Ovary (tissue), 9 donors: ENCODE data around the gene WFDC1. TPM values are rescaled to one million over a fixed set of nuclear protein-coding genes. Genes with fewer than 3 reads are reported as not detected.

Experiments
- DNase-seq, 5 donors: peaks; one replicate each; pipeline ENCODE4 v3.0.0-alpha.2; 2019 to 2020
- H3K27ac ChIP-seq, 2 donors: fragments of 200-600 bp; one replicate each; pipeline versions ENCODE4 v1.5.1 to v1.8.0; 2019 to 2022
- H3K27me3 ChIP-seq: fragments of 200-600 bp; one replicate; pipeline ENCODE4 v1.8.0; 2022
- H3K36me3 ChIP-seq: fragments of 200-600 bp; sonication (generic); one replicate; pipeline ENCODE4 v1.5.1; 2019
- H3K4me1 ChIP-seq: one replicate; pipeline ENCODE4 v1.8.1; 2013; ENCODE audit warnings: mild to moderate bottlenecking, moderate library complexity; ENCODE audit not compliant: insufficient read depth
- H3K4me3 ChIP-seq: fragments of 200-600 bp; sonication (generic); one replicate; pipeline ENCODE4 v1.5.1; 2017
- H3K9me3 ChIP-seq, 2 donors: fragments of 200-600 bp in 1 of 2; sonication (generic) in 1 of 2; one replicate each; pipeline versions ENCODE4 v1.5.1 to v1.8.1; 2013 to 2019; ENCODE audit warnings: mild to moderate bottlenecking in 1 of 2, moderate library complexity in 1 of 2
- CTCF ChIP-seq, 3 donors: fragments of 450-650 bp in 2 of 3; fragments of 200-600 bp in 1 of 3; IDR thresholded peaks; one replicate each; pipeline versions ENCODE4 v1.5.1 to v1.8.0; 2016 to 2022; ENCODE audit warnings: antibody characterized with exemption in 3 of 3, mild to moderate bottlenecking in 1 of 3
- EP300 ChIP-seq: sonication (generic); formaldehyde crosslinking; IDR thresholded peaks from one replicate; pipeline ENCODE4 v1.6.1; 2017; ENCODE audit warnings: antibody characterized with exemption
- POLR2A ChIP-seq: fragments of 450-650 bp; IDR thresholded peaks from one replicate; pipeline ENCODE4 v1.6.1; 2017; ENCODE audit warnings: antibody characterized with exemption, mild to moderate bottlenecking, moderate library complexity
- WGBS, 3 donors: extraction: QIAGEN DNeasy Blood & Tissue Kit in 1 of 3; methylation state at CpG; one replicate each; pipeline versions ENCODE4 v1.1.5 to v1.1.7; 2013 to 2017; 5-methylcytosine and 5-hydroxymethylcytosine counted together
- intact Hi-C, 4 donors: fragments of 100-400 bp; cut with DNase I; formaldehyde crosslinking; loops; one replicate each; pipeline versions ENCODE4 v1.11.0 to v1.15.1; 2022 to 2023
- polyA plus RNA-seq, 2 donors: library from polyadenylated mRNA; stranded (reverse); fragments of 200-250 nt in 1 of 2; fragments of 350-450 nt in 1 of 2; fragmentation: Illumina TruSeq in 1 of 2; extraction: RNeasy Lipid Tissue Mini Kit (QIAGEN cat#74804) in 1 of 2; gene quantifications; one replicate each; pipeline ENCODE4 v1.2.3, GENCODE V29; 2013 to 2014
- total RNA-seq, 7 donors: library from RNA; depleted of rRNA in 2 of 7; stranded (reverse); fragments of >200 nt in 2 of 7; fragmentation: NEBNext Ultra II Directional in 3 of 7; extraction: Animal tissue kit (Norgen Biotek cat#: 25700) in 3 of 7; gene quantifications; one replicate each; pipeline versions ENCODE4 v1.1.0 to v1.2.4, GENCODE V29; 2016 to 2023
- donor health status: DM: no; HTN: no; CAD: no; lungs with moderate emphysema.
- donor health status: DM: no; HTN: no; CAD: no.
- donor health status: Bipolar disorder and iron deficiency.
- donor health status: DM: yes; HTN: yes; CAD: no.
- donor health status: DM: no; HTN: no; CAD: no.
- donor health status: DM: yes; HTN: yes; CAD: no.

The WFDC1 gene
- total and polyA plus RNA-seq, 9 donors: 0.57 to 10.7 (median 2.1) TPM

GRCh38 chr16:84255050-84255810 is 39.4 kb upstream of the WFDC1 start:
- no peaks in the 10 kb centered on the region for H3K9me3 ChIP-seq
- H3K27ac ChIP-seq: no peak overlapping the region
- intact Hi-C loops: no loop called here
- no peak overlapping the region for H3K4me3 ChIP-seq
- no peaks in the 10 kb centered on the region for H3K36me3 ChIP-seq
- H3K27me3 ChIP-seq: no peaks in the 10 kb centered on the region
- WGBS, 3 donors: 82 to 86% (median 84%) methylated on average over 4 of the region's 4 CpGs
- no peak for TF ChIP-seq CTCF (IDR thresholded peaks at IDR 0.05)
- TF ChIP-seq POLR2A: no peak
- TF ChIP-seq EP300: no peak
- no peaks in the 10 kb centered on the region for H3K4me1 ChIP-seq
- no peak for DNase-seq

GRCh38 chr16:84258266-84258665 is 36.4 kb upstream of the WFDC1 start:
- H3K4me3 ChIP-seq: no peak overlapping the region
- H3K27me3 ChIP-seq: no peaks in the 10 kb centered on the region
- H3K4me1 ChIP-seq: no peaks in the 10 kb centered on the region
- no peak overlapping the region for H3K27ac ChIP-seq
- H3K9me3 ChIP-seq: no peaks in the 10 kb centered on the region
- DNase-seq: no peak
- no peaks in the 10 kb centered on the region for H3K36me3 ChIP-seq
- TF ChIP-seq EP300 (no peak), POLR2A (no peak), CTCF (IDR thresholded peaks at IDR 0.05) (no peak)
- 88 to 92% (median 90%) methylated on average over 11 of the region's 11 CpGs for WGBS, 3 donors
- intact Hi-C loops: no loop called here

GRCh38 chr16:84259691-84260090 is 35.0 kb upstream of the WFDC1 start:
- no peak for DNase-seq
- H3K27me3 ChIP-seq: no peaks in the 10 kb centered on the region
- intact Hi-C loops: no loop called here
- no peaks in the 10 kb centered on the region for H3K4me1 ChIP-seq
- H3K4me3 ChIP-seq: no peak overlapping the region
- no peak overlapping the region for H3K27ac ChIP-seq
- no peak for TF ChIP-seq CTCF (IDR thresholded peaks at IDR 0.05)
- TF ChIP-seq POLR2A: no peak
- TF ChIP-seq EP300: no peak
- no peaks in the 10 kb centered on the region for H3K36me3 ChIP-seq
- no peaks in the 10 kb centered on the region for H3K9me3 ChIP-seq
- 86 to 90% (median 87%) methylated on average over 3 of the region's 3 CpGs for WGBS, 3 donors

GRCh38 chr16:84260766-84261554 is 33.7 kb upstream of the WFDC1 start:
- no peaks in the 10 kb centered on the region for H3K4me1 ChIP-seq
- no peak for TF ChIP-seq POLR2A
- no peak for TF ChIP-seq EP300
- no peak for TF ChIP-seq CTCF (IDR thresholded peaks at IDR 0.05)
- intact Hi-C loops: no loop called here
- no peaks in the 10 kb centered on the region for H3K36me3 ChIP-seq
- no peaks in the 10 kb centered on the region for H3K27me3 ChIP-seq
- WGBS, 3 donors: 84 to 92% (median 89%) methylated on average over 23 of the region's 23 CpGs
- no peak overlapping the region for H3K27ac ChIP-seq
- H3K4me3 ChIP-seq: no peak overlapping the region
- H3K9me3 ChIP-seq: no peaks in the 10 kb centered on the region
- DNase-seq: no peak
